Measurements from ENCODE around the gene KMT2C.
"Not testable (repeated sequence)": the region's sequence is repeated elsewhere in the genome, so short reads cannot be mapped to it uniquely, and the experiment has no call there.

- TF ChIP-seq CTCF, POLR2AphosphoS5 (IDR thresholded peaks at IDR 0.05): not testable (repeated sequence)
These were observed 216.2 kb downstream of the KMT2C start for GRCh38 chr7:152219556-152219955.

Data from stomach (tissue), 4 donors.